SK-N-SH (cell line): ENCODE measurements around the gene ATP2B2. TPM values are rescaled to one million over a fixed set of nuclear protein-coding genes. Genes with fewer than 3 reads are reported as not detected.

ENCODE experiments used
- CTCF ChIA-PET: fragments of 300-600, 350-600 bp; formaldehyde crosslinking; extraction: SDS; loops from one replicate; lab custom pipeline; 2021; lab: Yijun Ruan, JAX
- POLR2A ChIA-PET: fragments of 350-600 bp; sonication (Branson Sonifier 250); formaldehyde crosslinking; extraction: SDS; loops from one replicate; lab custom pipeline; 2020; ENCODE audit warnings: antibody characterized with exemption, inconsistent platforms; lab: Yijun Ruan, JAX
- DNase-seq: peaks from one replicate; pipeline ENCODE4 v3.0.0; 2012
- H2AFZ ChIP-seq: fragments of 200-600 bp; sonication (generic); 2 replicates; pipeline ENCODE4 v1.8.1; 2016; ENCODE audit warnings: antibody characterized with exemption, mild to moderate bottlenecking, low read depth
- H3F3A ChIP-seq: fragments of 200-600 bp; sonication (generic); replicated peaks from 2 replicates; pipeline ENCODE3; 2016; ENCODE audit warnings: antibody characterized with exemption, mild to moderate bottlenecking; ENCODE audit not compliant: insufficient read depth
- H3K27ac ChIP-seq, 2 experiments: fragments of 200-500 bp in 1 of 2; fragments of 200-600 bp in 1 of 2; sonication (Bioruptor generic) in 1 of 2; sonication (generic), shearing (Covaris generic) in 1 of 2; 2 replicates each; pipeline versions ENCODE4 v1.5.1 to v1.6.1; 2014 to 2016; ENCODE audit warnings: low read depth in 2 of 2, inconsistent platforms in 1 of 2, low read length in 1 of 2, mild to moderate bottlenecking in 1 of 2, mixed read lengths in 1 of 2
- H3K27me3 ChIP-seq: fragments of 200-600 bp; sonication (generic), shearing (Covaris generic); 2 replicates; pipeline ENCODE4 v1.6.1; 2016; ENCODE audit warnings: mixed run types; ENCODE audit not compliant: insufficient read depth
- H3K36me3 ChIP-seq, 2 experiments: fragments of 200-500 bp in 1 of 2; fragments of 200-600 bp in 1 of 2; sonication (Bioruptor generic) in 1 of 2; sonication (generic) in 1 of 2; replicated peaks in 1 of 2; 2 replicates each; pipeline versions ENCODE3 to v1.5.1; 2014 to 2016; ENCODE audit warnings: low read length in 1 of 2, mild to moderate bottlenecking in 1 of 2; ENCODE audit not compliant: insufficient read depth in 2 of 2, control insufficient read depth in 1 of 2
- H3K4me1 ChIP-seq, 2 experiments: fragments of 200-500 bp in 1 of 2; fragments of 200-600 bp in 1 of 2; sonication (Bioruptor generic) in 1 of 2; sonication (generic), shearing (Covaris generic) in 1 of 2; 2 replicates each; pipeline versions ENCODE4 v1.5.1 to v1.6.1; 2014 to 2016; ENCODE audit warnings: low read depth in 1 of 2, low read length in 1 of 2, mixed run types in 1 of 2; ENCODE audit not compliant: insufficient read depth in 2 of 2, control insufficient read depth in 1 of 2
- H3K4me2 ChIP-seq: fragments of 200-600 bp; sonication (generic), shearing (Covaris generic); 2 replicates; pipeline ENCODE4 v1.6.1; 2017; ENCODE audit warnings: mixed run types
- H3K4me3 ChIP-seq, 2 experiments: fragments of 200-500 bp in 1 of 2; fragments of 200-600 bp in 1 of 2; sonication (Bioruptor generic) in 1 of 2; sonication (generic), shearing (Covaris generic) in 1 of 2; 2 replicates each; pipeline versions ENCODE4 v1.5.1 to v1.8.1; 2014 to 2016; ENCODE audit warnings: low read depth in 2 of 2, inconsistent platforms in 1 of 2, low read length in 1 of 2, mild to moderate bottlenecking in 1 of 2, mixed read lengths in 1 of 2, moderate library complexity in 1 of 2
- H3K79me2 ChIP-seq: fragments of 200-600 bp; sonication (generic); 2 replicates; pipeline ENCODE4 v1.8.1; 2017; ENCODE audit warnings: mild to moderate bottlenecking; ENCODE audit not compliant: insufficient read depth
- H3K9ac ChIP-seq: fragments of 200-600 bp; sonication (generic); 2 replicates; pipeline ENCODE4 v1.6.1; 2017; ENCODE audit warnings: mixed run types
- H3K9me2 ChIP-seq: fragments of 200-600 bp; sonication (generic); 2 replicates; pipeline ENCODE4 v1.6.1; 2017; ENCODE audit warnings: mixed run types
- H3K9me3 ChIP-seq: fragments of 200-600 bp; sonication (generic); 2 replicates; pipeline ENCODE4 v1.6.1; 2017; ENCODE audit warnings: mixed run types, mild to moderate bottlenecking, moderate library complexity
- H4K20me1 ChIP-seq: fragments of 200-600 bp; sonication (generic); 2 replicates; pipeline ENCODE4 v1.6.1; 2017; ENCODE audit warnings: mild to moderate bottlenecking, mixed run types; ENCODE audit not compliant: insufficient read depth
- CTCF ChIP-seq: fragments of 200-600 bp; sonication (generic); IDR thresholded peaks from 2 replicates; pipeline ENCODE4 v1.6.1; 2017; ENCODE audit warnings: antibody characterized with exemption, mild to moderate bottlenecking, moderate library complexity
- EP300 ChIP-seq, 2 experiments: IDR thresholded peaks; 2 replicates each; pipeline versions ENCODE4 v1.4.0 to v1.6.1; 2012; ENCODE audit warnings: borderline replicate concordance in 1 of 2, low read depth in 1 of 2, low read length in 1 of 2
- FOSL2 ChIP-seq: IDR thresholded peaks from 2 replicates; pipeline ENCODE4 v1.4.0; 2012; ENCODE audit warnings: low read depth, mild to moderate bottlenecking, moderate library complexity, borderline replicate concordance
- FOXJ3 ChIP-seq: sonication (generic); formaldehyde crosslinking; IDR thresholded peaks from 2 replicates; pipeline ENCODE4 v1.5.1; 2020; ENCODE audit warnings: mild to moderate bottlenecking, missing genetic modification reagents
- GABPA ChIP-seq: IDR thresholded peaks from 2 replicates; pipeline ENCODE4 v1.4.0; 2012; ENCODE audit warnings: low read depth, mild to moderate bottlenecking
- MAX ChIP-seq: IDR thresholded peaks from 2 replicates; pipeline ENCODE4 v1.4.0; 2012; ENCODE audit warnings: low read depth
- MEF2A ChIP-seq: IDR thresholded peaks from 2 replicates; pipeline ENCODE4 v1.4.0; 2012; ENCODE audit warnings: low read depth, borderline replicate concordance
- MXI1 ChIP-seq: IDR thresholded peaks from 2 replicates; pipeline ENCODE4 v1.6.1; 2012; ENCODE audit warnings: mild to moderate bottlenecking, low read depth, low read length, improper control_type of control experiment
- NFIC ChIP-seq: IDR thresholded peaks from 2 replicates; pipeline ENCODE4 v1.4.0; 2012; ENCODE audit warnings: borderline replicate concordance
- PBX3 ChIP-seq: IDR thresholded peaks from 2 replicates; pipeline ENCODE4; 2012
- POLR2AphosphoS5 ChIP-seq: IDR thresholded peaks from 2 replicates; pipeline ENCODE4 v1.6.1; 2012; ENCODE audit warnings: low read depth, low read length
- RXRA ChIP-seq: IDR thresholded peaks from 2 replicates; pipeline ENCODE4 v1.4.0; 2012; ENCODE audit warnings: low read depth, mild to moderate bottlenecking, borderline replicate concordance
- SIN3A ChIP-seq: IDR thresholded peaks from 2 replicates; pipeline ENCODE4 v1.6.1; 2012; ENCODE audit warnings: low read depth, mild to moderate bottlenecking, low read length, moderate library complexity, borderline replicate concordance
- TAF1 ChIP-seq: IDR thresholded peaks from 2 replicates; pipeline ENCODE4 v1.6.1; 2012; ENCODE audit warnings: low read depth, mild to moderate bottlenecking, low read length, moderate library complexity, borderline replicate concordance
- TCF12 ChIP-seq: IDR thresholded peaks from 2 replicates; pipeline ENCODE4 v1.4.0; 2012
- WGBS: methylation state at CpG from one replicate; pipeline ENCODE4 v1.1.6; 2017; ENCODE audit warnings: low lambda C conversion rate; 5-methylcytosine and 5-hydroxymethylcytosine counted together
- polyA plus RNA-seq, 3 experiments: library from polyadenylated mRNA; depleted of rRNA; stranded (reverse); fragments of >200 nt; gene quantifications; 2 replicates each; pipeline ENCODE4 v1.2.3, GENCODE V29; 2012

The ATP2B2 gene
- polyA plus RNA-seq, 1 of the 3 experiments (the other 2 are of a cell fraction): 0.15 TPM

- no peak overlapping the region for H3K4me3 ChIP-seq
- POLR2A ChIA-PET: no interaction called here
Observed at GRCh38 chr3:10315771-10316344, 189.5 kb downstream of the ATP2B2 start.

GRCh38 chr3:10315101-10315500 lies 190.3 kb downstream of the ATP2B2 start:
- Histone ChIP-seq H3K79me2 (peaks cover 59% of the 10 kb centered on the region), H3K36me3 (peaks cover 73 to 82% of the 10 kb centered on the region in 2 experiments), H3K9ac (no peak overlapping the region), H3K27me3 (no peaks in the 10 kb centered on the region), H3K4me1 (peaks cover 7 to 10% of the 10 kb centered on the region in 2 experiments; a peak in 3 of 4 replicates), H3K4me3 (no peak overlapping the region), H3K9me3 (no peaks in the 10 kb centered on the region), H4K20me1 (peaks cover 47% of the 10 kb centered on the region), H3K4me2 (no peak overlapping the region), H3K27ac (no peak overlapping the region), H3F3A (no peaks in the 10 kb centered on the region), H3K9me2 (no peaks in the 10 kb centered on the region), H2AFZ (no peak overlapping the region)
- CTCF ChIA-PET: no interaction called here
- 97% methylated on average over 13 of the region's 14 CpGs for WGBS
- no peak for DNase-seq
- TF ChIP-seq EP300 (IDR thresholded peaks at IDR 0.05; ENCODE audit: borderline replicate concordance in 1 of 2, low read depth in 1 of 2, low read length in 1 of 2) (no peak), MAX (no peak), MEF2A (no peak), GABPA (no peak), CTCF (no peak), SIN3A (no peak), TAF1 (no peak), TCF12 (no peak)
- POLR2A ChIA-PET: no interaction called here

More at GRCh38 chr3:10315771-10316344, 189.5 kb downstream of the ATP2B2 start:
- no peak for DNase-seq
- H3K36me3 ChIP-seq: peaks cover 66 to 77% of the 10 kb centered on the region in 2 experiments
- peaks cover 41% of the 10 kb centered on the region for H4K20me1 ChIP-seq
- peaks cover 66% of the 10 kb centered on the region for H3K79me2 ChIP-seq
- H3K9me3 ChIP-seq: no peaks in the 10 kb centered on the region
- no peak overlapping the region for H3K27ac ChIP-seq
- TF ChIP-seq FOXJ3 (no peak), NFIC (no peak), RXRA (no peak), PBX3 (no peak), TAF1 (no peak), TCF12 (no peak), POLR2AphosphoS5 (no peak), MXI1 (no peak), FOSL2 (no peak)
- H2AFZ ChIP-seq: no peak overlapping the region
- no peak overlapping the region for H3K4me2 ChIP-seq
- CTCF ChIA-PET: no interaction called here
- peaks cover 7 to 8% of the 10 kb centered on the region in 2 experiments; a peak in 3 of 4 replicates for H3K4me1 ChIP-seq
- no peaks in the 10 kb centered on the region for H3K9me2 ChIP-seq
- no peaks in the 10 kb centered on the region for H3F3A ChIP-seq
- no peak overlapping the region for H3K9ac ChIP-seq
- WGBS: 97% methylated on average over 3 of the region's 4 CpGs
- H3K27me3 ChIP-seq: no peaks in the 10 kb centered on the region
